ENCODE measurements around the gene STK25. TPM values are rescaled to one million over a fixed set of nuclear protein-coding genes. Genes with fewer than 3 reads are reported as not detected.

The STK25 gene
- total and polyA plus RNA-seq, 2 experiments from 2014 or later = 125 to 304 TPM

DNA sequence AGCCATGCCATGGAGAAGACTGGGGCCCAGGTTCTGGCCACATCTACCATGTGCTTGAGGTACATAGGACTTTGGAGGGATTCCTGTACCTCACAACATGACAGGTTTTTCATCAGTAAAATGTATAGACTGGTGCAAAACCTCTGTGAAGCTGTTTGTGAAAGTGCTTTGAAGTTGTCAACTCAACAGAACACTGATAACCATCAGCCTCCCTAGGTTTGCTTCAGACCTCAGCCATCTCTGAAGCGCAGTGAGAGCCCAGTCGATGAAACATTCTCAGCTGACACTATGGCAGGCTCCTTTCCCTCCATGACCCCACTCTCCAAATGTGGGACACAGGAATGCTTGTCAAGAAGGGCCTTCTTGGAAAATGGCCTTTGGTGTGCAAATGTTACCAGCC is 38.6 kb downstream of the STK25 start:
- no peaks in the 10 kb centered on the region for H3F3A ChIP-seq (replicated peaks; ENCODE audit: low read depth)
- Mint-ChIP-seq H3K4me1 (peaks cover 3% of the 10 kb centered on the region), H3K27me3 (ENCODE audit: insufficient read depth, low read depth, poor library complexity) (peaks cover 19% of the 10 kb centered on the region), H3K36me3 (ENCODE audit: low read depth) (no peaks in the 10 kb centered on the region), H3K4me3 (no peak overlapping the region), H3K9me3 (peaks cover 21% of the 10 kb centered on the region), H3K27ac (no peak overlapping the region)
- TF ChIP-seq, protein P1, sequence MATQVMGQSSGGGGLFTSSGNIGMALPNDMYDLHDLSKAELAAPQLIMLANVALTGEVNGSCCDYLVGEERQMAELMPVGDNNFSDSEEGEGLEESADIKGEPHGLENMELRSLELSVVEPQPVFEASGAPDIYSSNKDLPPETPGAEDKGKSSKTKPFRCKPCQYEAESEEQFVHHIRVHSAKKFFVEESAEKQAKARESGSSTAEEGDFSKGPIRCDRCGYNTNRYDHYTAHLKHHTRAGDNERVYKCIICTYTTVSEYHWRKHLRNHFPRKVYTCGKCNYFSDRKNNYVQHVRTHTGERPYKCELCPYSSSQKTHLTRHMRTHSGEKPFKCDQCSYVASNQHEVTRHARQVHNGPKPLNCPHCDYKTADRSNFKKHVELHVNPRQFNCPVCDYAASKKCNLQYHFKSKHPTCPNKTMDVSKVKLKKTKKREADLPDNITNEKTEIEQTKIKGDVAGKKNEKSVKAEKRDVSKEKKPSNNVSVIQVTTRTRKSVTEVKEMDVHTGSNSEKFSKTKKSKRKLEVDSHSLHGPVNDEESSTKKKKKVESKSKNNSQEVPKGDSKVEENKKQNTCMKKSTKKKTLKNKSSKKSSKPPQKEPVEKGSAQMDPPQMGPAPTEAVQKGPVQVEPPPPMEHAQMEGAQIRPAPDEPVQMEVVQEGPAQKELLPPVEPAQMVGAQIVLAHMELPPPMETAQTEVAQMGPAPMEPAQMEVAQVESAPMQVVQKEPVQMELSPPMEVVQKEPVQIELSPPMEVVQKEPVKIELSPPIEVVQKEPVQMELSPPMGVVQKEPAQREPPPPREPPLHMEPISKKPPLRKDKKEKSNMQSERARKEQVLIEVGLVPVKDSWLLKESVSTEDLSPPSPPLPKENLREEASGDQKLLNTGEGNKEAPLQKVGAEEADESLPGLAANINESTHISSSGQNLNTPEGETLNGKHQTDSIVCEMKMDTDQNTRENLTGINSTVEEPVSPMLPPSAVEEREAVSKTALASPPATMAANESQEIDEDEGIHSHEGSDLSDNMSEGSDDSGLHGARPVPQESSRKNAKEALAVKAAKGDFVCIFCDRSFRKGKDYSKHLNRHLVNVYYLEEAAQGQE (IDR thresholded peaks at IDR 0.05; ENCODE audit: unreplicated experiment) = no peak
- TF ChIP-seq ZNF114 (CRISPR knock-in tag; IDR thresholded peaks at IDR 0.05) (no peak), POLR2AphosphoS5 (IDR thresholded peaks at IDR 0.05; ENCODE audit: low read depth) (no peak), EZH2phosphoT487 (IDR thresholded peaks at IDR 0.05; ENCODE audit: unreplicated experiment) (no peak), JUNB (IDR thresholded peaks at IDR 0.05; ENCODE audit: unreplicated experiment) (no peak), STAT1 (IDR thresholded peaks at IDR 0.05; ENCODE audit: unreplicated experiment) (no peak), ZNF331 (CRISPR knock-in tag; IDR thresholded peaks at IDR 0.05; ENCODE audit: low read depth) (no peak), CREB1 (CRISPR knock-in tag; IDR thresholded peaks at IDR 0.05; ENCODE audit: low read depth) (no peak), NANOG (IDR thresholded peaks at IDR 0.05; ENCODE audit: borderline replicate concordance) (no peak), EZH2 (IDR thresholded peaks at IDR 0.05; ENCODE audit: low read depth, unreplicated experiment) (no peak)
- TF ChIP-seq, protein P2, sequence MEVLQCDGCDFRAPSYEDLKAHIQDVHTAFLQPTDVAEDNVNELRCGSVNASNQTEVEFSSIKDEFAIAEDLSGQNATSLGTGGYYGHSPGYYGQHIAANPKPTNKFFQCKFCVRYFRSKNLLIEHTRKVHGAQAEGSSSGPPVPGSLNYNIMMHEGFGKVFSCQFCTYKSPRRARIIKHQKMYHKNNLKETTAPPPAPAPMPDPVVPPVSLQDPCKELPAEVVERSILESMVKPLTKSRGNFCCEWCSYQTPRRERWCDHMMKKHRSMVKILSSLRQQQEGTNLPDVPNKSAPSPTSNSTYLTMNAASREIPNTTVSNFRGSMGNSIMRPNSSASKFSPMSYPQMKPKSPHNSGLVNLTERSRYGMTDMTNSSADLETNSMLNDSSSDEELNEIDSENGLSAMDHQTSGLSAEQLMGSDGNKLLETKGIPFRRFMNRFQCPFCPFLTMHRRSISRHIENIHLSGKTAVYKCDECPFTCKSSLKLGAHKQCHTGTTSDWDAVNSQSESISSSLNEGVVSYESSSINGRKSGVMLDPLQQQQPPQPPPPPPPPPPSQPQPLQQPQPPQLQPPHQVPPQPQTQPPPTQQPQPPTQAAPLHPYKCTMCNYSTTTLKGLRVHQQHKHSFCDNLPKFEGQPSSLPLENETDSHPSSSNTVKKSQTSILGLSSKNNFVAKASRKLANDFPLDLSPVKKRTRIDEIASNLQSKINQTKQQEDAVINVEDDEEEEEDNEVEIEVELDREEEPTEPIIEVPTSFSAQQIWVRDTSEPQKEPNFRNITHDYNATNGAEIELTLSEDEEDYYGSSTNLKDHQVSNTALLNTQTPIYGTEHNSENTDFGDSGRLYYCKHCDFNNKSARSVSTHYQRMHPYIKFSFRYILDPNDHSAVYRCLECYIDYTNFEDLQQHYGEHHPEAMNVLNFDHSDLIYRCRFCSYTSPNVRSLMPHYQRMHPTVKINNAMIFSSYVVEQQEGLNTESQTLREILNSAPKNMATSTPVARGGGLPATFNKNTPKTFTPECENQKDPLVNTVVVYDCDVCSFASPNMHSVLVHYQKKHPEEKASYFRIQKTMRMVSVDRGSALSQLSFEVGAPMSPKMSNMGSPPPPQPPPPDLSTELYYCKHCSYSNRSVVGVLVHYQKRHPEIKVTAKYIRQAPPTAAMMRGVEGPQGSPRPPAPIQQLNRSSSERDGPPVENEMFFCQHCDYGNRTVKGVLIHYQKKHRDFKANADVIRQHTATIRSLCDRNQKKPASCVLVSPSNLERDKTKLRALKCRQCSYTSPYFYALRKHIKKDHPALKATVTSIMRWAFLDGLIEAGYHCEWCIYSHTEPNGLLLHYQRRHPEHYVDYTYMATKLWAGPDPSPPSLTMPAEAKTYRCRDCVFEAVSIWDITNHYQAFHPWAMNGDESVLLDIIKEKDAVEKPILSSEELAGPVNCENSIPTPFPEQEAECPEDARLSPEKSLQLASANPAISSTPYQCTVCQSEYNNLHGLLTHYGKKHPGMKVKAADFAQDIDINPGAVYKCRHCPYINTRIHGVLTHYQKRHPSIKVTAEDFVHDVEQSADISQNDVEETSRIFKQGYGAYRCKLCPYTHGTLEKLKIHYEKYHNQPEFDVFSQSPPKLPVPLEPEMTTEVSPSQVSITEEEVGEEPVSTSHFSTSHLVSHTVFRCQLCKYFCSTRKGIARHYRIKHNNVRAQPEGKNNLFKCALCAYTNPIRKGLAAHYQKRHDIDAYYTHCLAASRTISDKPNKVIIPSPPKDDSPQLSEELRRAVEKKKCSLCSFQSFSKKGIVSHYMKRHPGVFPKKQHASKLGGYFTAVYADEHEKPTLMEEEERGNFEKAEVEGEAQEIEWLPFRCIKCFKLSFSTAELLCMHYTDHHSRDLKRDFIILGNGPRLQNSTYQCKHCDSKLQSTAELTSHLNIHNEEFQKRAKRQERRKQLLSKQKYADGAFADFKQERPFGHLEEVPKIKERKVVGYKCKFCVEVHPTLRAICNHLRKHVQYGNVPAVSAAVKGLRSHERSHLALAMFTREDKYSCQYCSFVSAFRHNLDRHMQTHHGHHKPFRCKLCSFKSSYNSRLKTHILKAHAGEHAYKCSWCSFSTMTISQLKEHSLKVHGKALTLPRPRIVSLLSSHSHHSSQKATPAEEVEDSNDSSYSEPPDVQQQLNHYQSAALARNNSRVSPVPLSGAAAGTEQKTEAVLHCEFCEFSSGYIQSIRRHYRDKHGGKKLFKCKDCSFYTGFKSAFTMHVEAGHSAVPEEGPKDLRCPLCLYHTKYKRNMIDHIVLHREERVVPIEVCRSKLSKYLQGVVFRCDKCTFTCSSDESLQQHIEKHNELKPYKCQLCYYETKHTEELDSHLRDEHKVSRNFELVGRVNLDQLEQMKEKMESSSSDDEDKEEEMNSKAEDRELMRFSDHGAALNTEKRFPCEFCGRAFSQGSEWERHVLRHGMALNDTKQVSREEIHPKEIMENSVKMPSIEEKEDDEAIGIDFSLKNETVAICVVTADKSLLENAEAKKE (CRISPR knock-in tag; IDR thresholded peaks at IDR 0.05) = no peak
- TF ChIP-seq, protein P3, sequence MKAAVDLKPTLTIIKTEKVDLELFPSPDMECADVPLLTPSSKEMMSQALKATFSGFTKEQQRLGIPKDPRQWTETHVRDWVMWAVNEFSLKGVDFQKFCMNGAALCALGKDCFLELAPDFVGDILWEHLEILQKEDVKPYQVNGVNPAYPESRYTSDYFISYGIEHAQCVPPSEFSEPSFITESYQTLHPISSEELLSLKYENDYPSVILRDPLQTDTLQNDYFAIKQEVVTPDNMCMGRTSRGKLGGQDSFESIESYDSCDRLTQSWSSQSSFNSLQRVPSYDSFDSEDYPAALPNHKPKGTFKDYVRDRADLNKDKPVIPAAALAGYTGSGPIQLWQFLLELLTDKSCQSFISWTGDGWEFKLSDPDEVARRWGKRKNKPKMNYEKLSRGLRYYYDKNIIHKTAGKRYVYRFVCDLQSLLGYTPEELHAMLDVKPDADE (IDR thresholded peaks at IDR 0.05) = no peak
- TF ChIP-seq, protein P4, sequence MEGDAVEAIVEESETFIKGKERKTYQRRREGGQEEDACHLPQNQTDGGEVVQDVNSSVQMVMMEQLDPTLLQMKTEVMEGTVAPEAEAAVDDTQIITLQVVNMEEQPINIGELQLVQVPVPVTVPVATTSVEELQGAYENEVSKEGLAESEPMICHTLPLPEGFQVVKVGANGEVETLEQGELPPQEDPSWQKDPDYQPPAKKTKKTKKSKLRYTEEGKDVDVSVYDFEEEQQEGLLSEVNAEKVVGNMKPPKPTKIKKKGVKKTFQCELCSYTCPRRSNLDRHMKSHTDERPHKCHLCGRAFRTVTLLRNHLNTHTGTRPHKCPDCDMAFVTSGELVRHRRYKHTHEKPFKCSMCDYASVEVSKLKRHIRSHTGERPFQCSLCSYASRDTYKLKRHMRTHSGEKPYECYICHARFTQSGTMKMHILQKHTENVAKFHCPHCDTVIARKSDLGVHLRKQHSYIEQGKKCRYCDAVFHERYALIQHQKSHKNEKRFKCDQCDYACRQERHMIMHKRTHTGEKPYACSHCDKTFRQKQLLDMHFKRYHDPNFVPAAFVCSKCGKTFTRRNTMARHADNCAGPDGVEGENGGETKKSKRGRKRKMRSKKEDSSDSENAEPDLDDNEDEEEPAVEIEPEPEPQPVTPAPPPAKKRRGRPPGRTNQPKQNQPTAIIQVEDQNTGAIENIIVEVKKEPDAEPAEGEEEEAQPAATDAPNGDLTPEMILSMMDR (conservative IDR thresholded peaks at IDR 0.05; ENCODE audit: low read depth in 2 of 2) = no peak
- H3K4me1 ChIP-seq (ENCODE audit: insufficient read depth) = no peaks in the 10 kb centered on the region
- H3K27me3 ChIP-seq (ENCODE audit: insufficient read depth) = no peaks in the 10 kb centered on the region
- H2AFZ ChIP-seq = no peak overlapping the region
- no peaks in the 10 kb centered on the region for H3K9me2 ChIP-seq (ENCODE audit: insufficient read depth)
- H3K36me3 ChIP-seq (ENCODE audit: insufficient read depth) = no peaks in the 10 kb centered on the region
- ATAC-seq (no peak), DNase-seq (ENCODE audit: low spot score) (no peak)
- no peak overlapping the region for H3K27ac ChIP-seq (ENCODE audit: low read depth)
- no peak overlapping the region for H3K4me3 ChIP-seq
- no peaks in the 10 kb centered on the region for H3K79me2 ChIP-seq (replicated peaks; ENCODE audit: insufficient read depth)
- H3K4me2 ChIP-seq = no peak overlapping the region
- H4K20me1 ChIP-seq (replicated peaks; ENCODE audit: insufficient read depth) = no peaks in the 10 kb centered on the region
